Tibial nerve (tissue), 3 donors: ENCODE measurements around the gene CLDN9.

ENCODE experiments used
- POLR2A ChIP-seq, 2 donors: fragments of 450-650 bp; IDR thresholded peaks; one replicate each; pipeline ENCODE4 v1.6.1; 2017; ENCODE audit warnings: antibody characterized with exemption in 2 of 2, mild to moderate bottlenecking in 2 of 2, moderate library complexity in 2 of 2
- TF ChIP-seq, protein P1 (sequence below), 5 experiments: fragments of 200-600 bp in 3 of 5; fragments of 450-650 bp in 2 of 5; sonication (generic) in 3 of 5; IDR thresholded peaks; one replicate each; pipeline ENCODE4 v1.5.1; 2016 to 2019; ENCODE audit warnings: antibody characterized with exemption in 5 of 5, mild to moderate bottlenecking in 3 of 5, moderate library complexity in 2 of 5

DNA sequence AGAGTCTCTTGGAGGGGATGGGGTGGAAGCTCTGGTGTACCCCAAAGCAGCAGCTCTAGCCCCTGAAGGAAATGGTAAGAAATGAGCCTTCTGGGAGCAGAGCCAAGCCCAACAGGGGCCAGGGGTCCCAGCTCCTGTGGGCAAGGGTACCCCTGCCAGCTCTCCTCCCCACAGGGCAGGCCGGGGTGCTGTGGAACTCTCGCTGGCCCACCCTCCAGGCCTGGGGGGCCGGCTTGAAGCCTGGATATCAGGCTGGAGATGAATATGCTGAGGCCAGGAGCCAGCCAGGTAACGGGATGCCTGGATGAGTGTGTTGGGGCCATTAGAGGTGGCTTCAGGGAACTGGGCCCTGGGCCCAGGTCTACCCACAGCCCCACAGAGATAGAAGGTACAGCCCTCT is 12.2 kb upstream of the CLDN9 start:
- TF ChIP-seq, protein P1, sequence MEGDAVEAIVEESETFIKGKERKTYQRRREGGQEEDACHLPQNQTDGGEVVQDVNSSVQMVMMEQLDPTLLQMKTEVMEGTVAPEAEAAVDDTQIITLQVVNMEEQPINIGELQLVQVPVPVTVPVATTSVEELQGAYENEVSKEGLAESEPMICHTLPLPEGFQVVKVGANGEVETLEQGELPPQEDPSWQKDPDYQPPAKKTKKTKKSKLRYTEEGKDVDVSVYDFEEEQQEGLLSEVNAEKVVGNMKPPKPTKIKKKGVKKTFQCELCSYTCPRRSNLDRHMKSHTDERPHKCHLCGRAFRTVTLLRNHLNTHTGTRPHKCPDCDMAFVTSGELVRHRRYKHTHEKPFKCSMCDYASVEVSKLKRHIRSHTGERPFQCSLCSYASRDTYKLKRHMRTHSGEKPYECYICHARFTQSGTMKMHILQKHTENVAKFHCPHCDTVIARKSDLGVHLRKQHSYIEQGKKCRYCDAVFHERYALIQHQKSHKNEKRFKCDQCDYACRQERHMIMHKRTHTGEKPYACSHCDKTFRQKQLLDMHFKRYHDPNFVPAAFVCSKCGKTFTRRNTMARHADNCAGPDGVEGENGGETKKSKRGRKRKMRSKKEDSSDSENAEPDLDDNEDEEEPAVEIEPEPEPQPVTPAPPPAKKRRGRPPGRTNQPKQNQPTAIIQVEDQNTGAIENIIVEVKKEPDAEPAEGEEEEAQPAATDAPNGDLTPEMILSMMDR (IDR thresholded peaks at IDR 0.05) = no peak
- no peak for TF ChIP-seq POLR2A (IDR thresholded peaks at IDR 0.05)
